Nephron progenitor cell (in vitro differentiated cells): Measurements from ENCODE around the gene CNIH4.
"Not testable (repeated sequence)": the region's sequence is repeated elsewhere in the genome, so short reads cannot be mapped to it uniquely, and the experiment has no call there.

Experiments used
- DNase-seq: peaks from one replicate; pipeline ENCODE4 v3.0.0; 2021
- H3K27ac Mint-ChIP-seq: 2 replicates; pipeline ENCODE4 v1.8.0; 2021; ENCODE audit warnings: mild to moderate bottlenecking, moderate library complexity, mixed read lengths
- H3K27me3 Mint-ChIP-seq: 2 replicates; pipeline ENCODE4 v1.8.0; 2021; ENCODE audit warnings: mild to moderate bottlenecking, low read depth, mixed read lengths; ENCODE audit not compliant: poor library complexity
- H3K36me3 Mint-ChIP-seq: 2 replicates; pipeline ENCODE4 v1.8.0; 2021; ENCODE audit warnings: low read depth, mixed read lengths
- H3K4me1 Mint-ChIP-seq: 2 replicates; pipeline ENCODE4 v1.8.0; 2021; ENCODE audit warnings: mixed read lengths
- H3K4me3 Mint-ChIP-seq: 2 replicates; pipeline ENCODE4 v1.8.0; 2021; ENCODE audit warnings: mild to moderate bottlenecking, moderate library complexity, mixed read lengths
- H3K9me3 Mint-ChIP-seq: 2 replicates; pipeline ENCODE4 v1.8.0; 2021; ENCODE audit warnings: mild to moderate bottlenecking, moderate library complexity, mixed read lengths
- CTCF ChIP-seq: fragments of 200-600 bp; sonication (generic); IDR thresholded peaks from 2 replicates; pipeline ENCODE4 v1.5.0; 2021; ENCODE audit warnings: antibody characterized with exemption

The CNIH4 gene

DNA sequence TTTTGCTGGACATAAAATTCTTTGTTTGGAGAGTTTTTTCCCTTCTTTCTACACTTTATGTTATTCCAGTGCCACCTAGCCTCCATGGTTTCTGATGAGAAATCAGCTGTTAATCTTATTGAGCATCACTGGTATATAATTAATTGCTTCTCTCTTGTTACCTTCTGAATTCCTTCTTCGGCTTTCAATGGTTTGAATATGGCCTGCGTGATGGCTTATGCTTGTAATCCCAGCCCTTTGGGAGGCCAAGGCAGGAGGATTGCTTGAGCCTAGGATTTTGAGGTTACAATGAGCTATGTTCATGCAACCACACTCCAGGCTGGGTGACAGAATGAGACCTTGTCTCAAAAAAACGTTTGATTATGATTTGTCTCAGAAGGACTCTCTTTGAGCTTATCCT lies 13.0 kb upstream of the CNIH4 start:
- Mint-ChIP-seq H3K27ac (no peak overlapping the region), H3K9me3 (peaks cover 43% of the 10 kb centered on the region)
- no peak for DNase-seq

GRCh38 chr1:224348137-224348536 lies 8.5 kb upstream of the CNIH4 start:
- Mint-ChIP-seq H3K27ac (no peak overlapping the region), H3K9me3 (peaks cover 41% of the 10 kb centered on the region), H3K4me3 (no peak overlapping the region), H3K36me3 (peaks cover under 1% of the 10 kb centered on the region), H3K27me3 (peaks cover 11% of the 10 kb centered on the region), H3K4me1 (no peaks in the 10 kb centered on the region)
- no peak for TF ChIP-seq CTCF
- DNase-seq: no peak

More for the DNA sequence above, 13.0 kb upstream of the CNIH4 start:
- no peaks in the 10 kb centered on the region for H3K4me1 Mint-ChIP-seq
- peaks cover 14% of the 10 kb centered on the region for H3K36me3 Mint-ChIP-seq
- TF ChIP-seq CTCF: no peak
- peaks cover 46% of the 10 kb centered on the region for H3K27me3 Mint-ChIP-seq
- no peak overlapping the region for H3K4me3 Mint-ChIP-seq

DNA sequence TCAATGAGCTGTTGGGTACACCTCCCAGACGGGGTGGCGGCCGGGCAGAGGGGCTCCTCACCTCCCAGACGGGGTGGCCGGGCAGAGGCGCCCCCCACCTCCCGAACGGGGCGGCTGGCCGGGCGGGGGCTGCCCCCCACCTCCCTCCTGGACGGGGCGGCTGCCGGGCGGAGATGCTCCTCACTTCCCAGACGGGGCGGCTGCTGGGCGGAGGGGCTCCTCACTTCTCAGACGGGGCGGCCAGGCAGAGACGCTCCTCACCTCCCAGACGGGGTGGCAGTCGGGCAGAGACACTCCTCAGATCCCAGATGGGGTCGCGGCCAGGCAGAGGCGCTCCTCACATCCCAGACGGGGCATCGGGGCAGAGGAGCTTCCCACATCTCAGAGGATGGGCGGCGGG lies 7.0 kb upstream of the CNIH4 start:
- not testable (repeated sequence) for H3K4me3 Mint-ChIP-seq, DNase-seq, H3K27me3 Mint-ChIP-seq, H3K27ac Mint-ChIP-seq, H3K4me1 Mint-ChIP-seq, H3K36me3 Mint-ChIP-seq
- H3K9me3 Mint-ChIP-seq: peaks cover 29% of the 10 kb centered on the region

GRCh38 chr1:224352436-224353085 lies 4.1 kb upstream of the CNIH4 start:
- H3K4me3 Mint-ChIP-seq, H3K27me3 Mint-ChIP-seq, H3K36me3 Mint-ChIP-seq, H3K27ac Mint-ChIP-seq, DNase-seq, H3K4me1 Mint-ChIP-seq: not testable (repeated sequence)
- peaks cover 16% of the 10 kb centered on the region for H3K9me3 Mint-ChIP-seq

DNA sequence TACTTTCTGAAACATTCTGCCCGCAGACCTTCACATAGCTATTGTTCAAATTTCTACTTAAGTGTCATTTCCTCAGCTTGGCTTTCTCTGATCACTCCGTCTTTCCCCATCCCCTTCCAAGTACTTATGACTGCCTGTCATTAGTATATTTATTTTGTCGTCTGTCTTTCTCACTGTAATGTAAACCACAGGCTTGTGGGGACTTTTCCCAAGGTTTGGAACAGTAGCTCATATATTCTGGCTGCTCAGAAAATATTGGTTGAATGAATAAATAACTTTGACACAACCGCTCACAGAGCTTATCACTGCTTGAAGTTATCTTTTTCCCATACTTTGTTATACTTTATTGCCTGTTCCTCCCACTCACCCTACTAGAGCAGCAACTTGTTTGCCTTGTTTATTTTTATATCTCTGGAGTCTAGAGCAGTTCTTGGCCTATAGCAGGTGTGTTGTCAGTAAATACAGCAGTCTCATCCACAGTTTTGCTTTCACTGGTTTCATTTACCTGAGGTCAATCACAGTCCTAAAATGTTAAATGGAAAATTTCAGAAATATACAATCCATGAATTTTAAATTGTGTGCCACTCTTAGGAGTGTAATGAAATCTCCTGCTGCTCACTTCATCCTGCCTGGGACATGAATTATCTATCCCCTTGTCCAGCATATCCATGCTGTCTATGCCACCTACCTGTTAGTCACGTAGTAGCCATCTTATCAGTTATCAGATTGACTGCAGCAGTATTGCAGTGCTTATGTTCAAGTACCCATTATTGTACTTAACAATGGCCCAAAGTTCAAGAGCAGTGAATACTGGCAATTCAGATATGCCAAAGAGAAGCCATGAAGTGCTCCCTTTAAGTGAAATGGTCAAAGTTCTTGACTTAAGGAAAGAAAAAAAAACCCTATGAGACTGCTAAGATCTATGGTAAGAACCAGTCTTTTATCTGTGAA lies 2.4 kb upstream of the CNIH4 start:
- TF ChIP-seq CTCF: no peak
- peaks cover 17% of the 10 kb centered on the region for H3K4me1 Mint-ChIP-seq
- peaks cover 6% of the 10 kb centered on the region for H3K36me3 Mint-ChIP-seq
- no peak overlapping the region for H3K27ac Mint-ChIP-seq
- peaks cover 13% of the 10 kb centered on the region for H3K9me3 Mint-ChIP-seq
- H3K4me3 Mint-ChIP-seq: no peak overlapping the region
- H3K27me3 Mint-ChIP-seq: no peaks in the 10 kb centered on the region
- no peak for DNase-seq

GRCh38 chr1:224357626-224358124 lies 996 bp downstream of the CNIH4 start:
- Mint-ChIP-seq H3K27me3 (no peaks in the 10 kb centered on the region), H3K4me3 (peak overlapping the region; percentile 90), H3K27ac (peak overlapping the region; percentile 23), H3K9me3 (peaks cover 13% of the 10 kb centered on the region), H3K36me3 (peaks cover 31% of the 10 kb centered on the region), H3K4me1 (peaks cover 21% of the 10 kb centered on the region)
- no peak for DNase-seq
- TF ChIP-seq CTCF: no peak
